GM18861 (cell line): ENCODE data around the gene AHNAK2.
"Not testable (repeated sequence)": the region's sequence is repeated elsewhere in the genome, so short reads cannot be mapped to it uniquely, and the experiment has no call there.

Experiments used
- ATAC-seq: cut with Tn5 transposase; IDR thresholded peaks from one replicate; pipeline ENCODE4 v1.9.1; 2021; ENCODE audit not compliant: unreplicated experiment

The AHNAK2 gene

DNA sequence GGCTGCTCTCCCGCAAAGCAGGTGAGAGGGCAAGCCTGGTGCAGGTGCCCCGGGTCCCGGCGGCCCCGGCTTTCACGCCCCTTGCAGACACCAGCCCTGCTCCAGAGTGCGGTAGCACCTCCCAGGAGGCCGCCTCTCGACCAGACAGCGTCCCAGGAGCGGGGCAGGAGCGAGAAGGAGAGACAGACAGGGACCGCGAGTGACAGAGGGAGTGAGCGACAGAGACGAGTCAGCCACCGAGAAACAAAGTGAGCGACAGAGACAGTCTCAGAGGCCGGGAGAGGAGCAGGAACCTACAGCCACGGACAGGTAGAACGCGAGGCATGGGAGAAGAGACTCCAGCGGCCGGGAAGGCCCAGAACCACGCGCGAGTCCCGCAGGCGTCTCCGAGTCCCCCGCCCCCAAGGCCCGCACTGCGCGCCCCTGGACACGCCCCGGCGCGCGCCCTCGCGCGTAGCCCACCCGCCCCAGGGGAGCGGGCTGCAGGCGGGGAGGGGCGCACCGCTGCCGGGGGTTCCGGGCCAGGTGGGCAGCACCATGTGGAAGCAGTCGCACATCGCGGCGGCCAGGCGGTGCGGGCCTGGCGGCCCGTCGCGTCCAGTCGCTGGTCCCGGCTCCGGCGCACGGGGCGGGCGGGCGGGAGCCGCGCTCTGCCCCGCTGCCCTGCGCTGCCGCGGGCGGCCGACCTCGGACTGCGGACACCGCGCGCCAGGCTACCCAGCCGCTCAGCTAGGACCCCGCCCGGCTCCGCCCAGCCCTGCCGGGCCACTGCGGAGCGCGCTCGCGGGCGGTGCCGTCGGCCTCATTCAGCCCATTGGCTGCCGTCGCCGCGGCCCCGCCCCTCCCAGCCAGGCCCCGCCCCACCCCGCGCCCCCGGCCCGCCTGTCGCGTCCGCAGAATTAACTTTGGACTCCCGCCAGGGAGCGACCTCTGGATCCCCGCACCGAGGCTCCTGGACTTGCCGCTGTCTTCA lies at the start of gene AHNAK2:
Gene AHNAK2 (minus strand): TSS at position 694 of the 973 bp plus-strand sequence. CDS start 137 bp downstream, at position 557.
- ATAC-seq = no peak

DNA sequence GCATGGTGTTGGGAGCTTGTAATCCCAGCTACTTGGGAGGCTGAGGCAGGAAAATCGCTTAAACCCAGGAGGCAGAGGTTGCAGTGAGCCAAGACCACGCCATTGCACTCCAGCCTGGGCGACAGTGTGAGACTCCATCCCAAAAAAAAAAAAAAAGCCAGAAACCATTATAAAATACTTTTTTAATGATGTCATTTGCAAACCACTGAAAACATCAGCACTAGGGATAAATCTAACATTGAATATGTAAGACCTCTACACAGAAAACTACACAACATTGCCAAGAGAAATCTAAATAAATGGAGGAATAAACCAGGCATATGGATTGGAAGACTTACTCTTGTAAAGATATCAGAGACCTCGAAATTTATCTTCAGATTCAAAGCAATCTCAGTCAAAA lies 49.5 kb upstream of the AHNAK2 start:
- ATAC-seq = not testable (repeated sequence)

DNA sequence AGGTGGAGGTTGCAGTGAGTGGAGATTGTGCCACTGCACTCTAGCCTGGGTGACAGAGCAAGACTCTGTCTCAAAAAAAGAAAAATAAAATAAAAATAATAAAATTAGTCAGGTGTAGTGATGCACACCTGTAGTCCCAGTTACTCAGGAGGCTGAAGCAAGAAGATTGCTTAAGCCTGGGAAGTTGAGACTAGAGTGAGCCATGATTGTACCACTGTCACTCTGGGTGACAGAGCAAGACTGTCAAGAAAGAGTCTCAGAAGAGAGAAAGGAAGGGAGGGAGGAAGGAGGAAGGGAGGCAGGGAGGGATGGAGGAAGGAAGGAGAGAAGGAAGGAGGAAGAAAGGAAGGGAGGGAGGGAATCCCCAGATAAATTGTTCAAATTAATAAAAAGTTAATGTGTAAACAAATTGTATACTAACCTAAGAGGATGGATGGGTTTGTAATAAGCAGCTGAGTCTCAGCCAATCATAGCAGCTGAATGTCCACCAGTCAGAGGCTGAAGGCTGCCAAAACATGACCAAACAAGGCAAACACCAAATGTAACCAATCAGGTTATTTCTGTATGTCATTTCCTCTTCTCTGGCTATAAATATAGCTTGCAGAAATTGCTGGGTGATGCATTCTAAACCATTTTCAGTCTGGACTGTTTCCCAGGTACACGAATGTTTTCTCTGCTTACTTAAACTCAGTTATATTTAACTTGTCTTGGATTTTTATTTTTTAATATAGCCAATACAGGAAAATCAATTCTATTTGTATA lies 48.8 kb upstream of the AHNAK2 start:
- no peak for ATAC-seq

DNA sequence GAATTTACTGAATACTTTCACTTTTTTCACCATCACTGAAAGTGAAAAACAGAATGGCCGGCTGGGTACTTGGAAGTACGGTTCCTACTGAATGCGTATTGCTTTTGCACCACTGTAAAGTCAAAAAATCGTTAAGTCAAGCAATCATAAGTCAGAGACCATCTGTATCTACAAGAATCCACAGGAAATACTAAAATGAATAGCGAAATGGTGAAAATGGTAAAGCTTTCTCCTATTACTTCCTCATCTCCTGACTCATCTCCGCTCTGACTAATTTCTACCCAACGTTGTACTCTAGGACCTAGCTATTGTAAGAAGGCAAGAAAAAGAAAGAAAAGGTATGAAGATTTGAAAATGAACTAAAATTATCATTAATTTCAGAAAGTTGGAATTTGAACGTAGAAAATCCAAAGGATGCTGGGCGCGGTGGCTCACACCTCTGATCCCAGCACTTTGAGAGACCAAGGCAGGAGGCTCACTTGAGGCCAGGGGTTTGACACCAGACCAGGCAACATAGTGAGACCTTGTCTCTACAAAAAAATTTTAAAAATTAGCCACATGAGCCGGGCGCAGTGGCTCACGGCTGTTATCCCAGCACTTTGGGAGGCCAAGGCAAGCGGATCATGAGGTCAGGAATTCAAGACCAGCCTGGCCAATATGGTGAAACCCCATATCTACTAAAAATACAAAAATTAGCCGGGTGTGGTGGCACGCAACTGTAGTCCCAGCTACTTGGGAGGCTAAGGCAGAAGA lies 48.0 kb upstream of the AHNAK2 start:
- peak; percentile 31 for ATAC-seq

DNA sequence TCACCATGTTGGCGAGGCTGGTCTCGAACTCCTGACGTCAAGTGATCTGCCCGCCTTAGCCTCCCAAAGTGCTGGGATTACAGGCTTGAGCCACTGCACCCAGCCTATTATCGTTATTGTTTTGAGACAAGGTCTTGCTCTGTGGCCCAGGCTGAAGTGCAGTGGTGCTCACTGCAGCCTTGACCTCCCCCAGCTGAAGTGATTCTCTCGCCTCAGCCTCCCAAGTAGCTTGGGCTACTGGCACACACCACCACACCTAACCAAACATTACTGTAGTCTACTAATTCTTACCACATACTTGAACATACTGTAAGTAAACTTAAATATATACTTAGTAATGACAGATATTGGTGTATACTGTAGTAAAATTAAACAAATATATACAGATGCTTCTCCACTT lies 47.3 kb upstream of the AHNAK2 start:
- ATAC-seq = no peak

DNA sequence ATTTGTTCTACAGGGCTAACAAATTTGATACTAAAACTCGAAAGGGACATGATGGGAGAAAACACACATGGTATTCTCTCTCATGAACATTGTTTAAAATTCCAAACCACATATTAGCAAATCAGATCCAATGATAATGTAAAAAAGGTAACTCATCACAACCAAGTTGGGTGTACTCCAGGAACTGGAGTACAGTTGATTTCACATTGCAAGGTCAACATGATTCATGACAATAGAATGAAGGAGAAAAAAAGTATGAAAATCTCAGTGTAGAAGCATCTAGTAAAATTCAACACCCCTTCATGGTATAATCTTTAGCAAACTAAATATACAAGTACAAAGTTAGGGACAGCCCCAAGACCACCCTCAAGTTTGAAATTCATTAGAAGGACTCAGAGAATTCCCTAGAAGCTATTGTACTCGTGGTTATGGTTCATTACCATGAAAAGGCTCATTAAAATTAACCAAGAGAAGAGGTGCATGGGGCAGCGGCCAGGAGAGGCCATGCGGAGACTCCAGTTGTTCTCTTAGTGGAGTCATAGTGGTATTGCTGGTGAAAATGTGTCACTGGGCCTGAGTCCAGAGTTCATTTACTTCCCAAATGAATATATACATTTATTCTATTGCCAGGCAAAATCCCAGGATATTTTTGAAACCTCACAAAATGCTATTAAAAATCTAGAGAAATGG lies 45.8 kb upstream of the AHNAK2 start:
- no peak for ATAC-seq

DNA sequence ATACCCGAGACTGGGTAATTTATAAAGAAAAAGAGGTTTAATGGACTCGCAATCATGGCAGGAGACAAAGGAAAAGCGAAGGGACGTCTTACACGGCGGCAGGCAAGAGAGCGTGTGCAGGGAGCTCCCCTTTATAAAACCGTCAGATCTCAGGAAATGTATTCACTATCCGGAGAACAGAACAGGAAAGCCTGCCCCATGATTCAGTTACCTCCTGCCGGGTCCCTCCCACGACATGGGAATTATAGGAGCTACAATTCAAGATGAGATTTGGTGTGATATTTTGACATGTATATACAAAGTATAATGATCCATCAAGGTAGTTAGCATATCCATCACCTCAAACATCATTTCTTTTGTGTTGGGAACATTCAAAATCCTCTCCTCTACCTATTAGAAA lies 45.0 kb upstream of the AHNAK2 start:
- ATAC-seq = no peak

DNA sequence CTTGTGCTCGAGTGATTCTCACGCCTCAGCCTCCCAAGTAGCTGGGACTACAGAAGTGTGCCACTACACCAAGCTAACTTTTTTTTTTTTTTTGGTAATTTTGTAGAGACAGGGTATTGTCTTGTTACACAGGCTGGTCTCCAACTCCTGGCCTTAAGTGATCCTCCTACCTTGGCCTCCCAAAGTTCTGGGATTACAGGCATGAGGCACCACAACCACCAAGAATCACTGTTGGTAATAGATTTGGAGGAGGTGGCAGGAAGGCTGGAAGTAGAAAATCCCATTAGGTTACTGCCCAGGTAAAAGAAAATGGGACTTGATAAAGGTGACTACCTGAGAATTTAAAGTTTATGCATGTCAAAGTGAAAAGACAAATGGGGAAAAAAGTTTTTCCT lies 44.1 kb upstream of the AHNAK2 start:
- no peak for ATAC-seq

DNA sequence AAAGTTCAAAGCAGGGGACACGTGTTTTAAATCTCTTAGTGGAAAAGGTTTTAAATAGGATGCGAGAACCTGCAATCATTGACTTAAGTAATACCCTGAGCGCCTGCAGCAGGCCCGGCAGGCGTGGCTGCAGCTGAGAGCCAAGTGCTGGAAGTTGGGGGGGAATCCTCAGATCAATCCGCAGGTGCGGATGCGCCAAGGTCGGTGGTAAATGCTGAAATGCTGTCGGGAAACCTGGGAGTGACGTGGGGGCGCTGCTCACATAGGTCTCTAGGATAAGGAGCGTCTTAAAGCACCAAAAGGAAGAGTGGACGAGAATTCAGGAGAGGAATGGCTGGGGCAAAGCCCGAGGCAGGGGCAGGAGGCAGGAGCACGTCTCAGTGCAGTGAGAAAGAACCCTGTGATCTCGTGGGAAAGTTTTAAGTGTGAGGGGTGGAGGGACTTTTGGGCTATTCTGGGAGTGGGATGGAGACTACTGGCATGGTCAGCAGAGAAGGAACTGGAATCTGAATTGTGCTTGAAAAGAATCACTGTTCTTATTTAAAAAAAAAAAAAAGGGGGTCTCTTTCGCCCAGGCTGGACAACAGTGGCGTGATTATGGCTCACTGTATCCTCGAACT lies 43.6 kb upstream of the AHNAK2 start:
- ATAC-seq = no peak

DNA sequence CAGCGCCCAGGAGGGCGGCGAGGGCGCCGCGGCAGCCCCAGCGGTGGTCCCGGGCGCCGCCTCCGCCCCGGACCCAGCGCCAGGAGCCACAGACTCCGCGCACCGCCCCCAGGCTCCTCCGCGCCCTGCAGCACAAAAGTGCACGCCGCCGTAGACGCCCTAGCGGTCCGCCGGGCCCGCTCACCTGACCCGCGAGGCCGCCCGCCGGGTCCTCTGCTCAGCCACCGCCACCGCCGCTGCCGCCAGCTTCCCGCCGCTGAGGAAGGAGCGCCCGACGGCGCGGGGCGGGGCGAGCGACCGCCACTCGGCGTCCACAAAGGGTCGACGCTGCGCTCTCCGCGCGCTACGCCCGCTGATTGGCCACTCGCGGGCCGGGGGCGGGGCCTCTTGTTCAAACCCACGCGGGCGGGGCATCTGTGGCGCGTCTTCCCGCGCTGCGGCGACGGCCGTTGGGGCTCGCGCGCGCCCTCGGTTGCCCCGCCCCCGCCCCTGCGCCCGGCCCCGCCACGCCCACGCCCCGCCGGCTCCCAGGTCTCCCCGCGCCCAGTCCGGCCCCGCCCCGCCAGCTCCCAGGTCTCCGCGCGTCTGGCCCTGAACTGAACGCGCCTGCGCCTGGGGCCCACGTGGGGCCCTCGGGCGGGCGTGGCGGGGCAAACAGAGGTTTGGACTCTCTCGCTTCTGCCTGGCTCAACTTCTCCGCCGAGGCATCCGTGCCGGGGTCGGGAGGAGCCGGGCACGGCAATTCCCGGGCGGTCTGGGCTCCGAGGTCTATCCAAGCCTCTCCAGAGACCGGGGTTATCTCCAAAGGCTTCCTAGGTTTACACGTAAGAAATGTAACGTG lies 42.9 kb upstream of the AHNAK2 start, which contains the start of gene CDCA4:
Gene CDCA4 (minus strand): TSS at position 269 of the 841 bp plus-strand sequence. CDS start 9,154 bp downstream, outside the sequence.
- ATAC-seq = peak; percentile 46

DNA sequence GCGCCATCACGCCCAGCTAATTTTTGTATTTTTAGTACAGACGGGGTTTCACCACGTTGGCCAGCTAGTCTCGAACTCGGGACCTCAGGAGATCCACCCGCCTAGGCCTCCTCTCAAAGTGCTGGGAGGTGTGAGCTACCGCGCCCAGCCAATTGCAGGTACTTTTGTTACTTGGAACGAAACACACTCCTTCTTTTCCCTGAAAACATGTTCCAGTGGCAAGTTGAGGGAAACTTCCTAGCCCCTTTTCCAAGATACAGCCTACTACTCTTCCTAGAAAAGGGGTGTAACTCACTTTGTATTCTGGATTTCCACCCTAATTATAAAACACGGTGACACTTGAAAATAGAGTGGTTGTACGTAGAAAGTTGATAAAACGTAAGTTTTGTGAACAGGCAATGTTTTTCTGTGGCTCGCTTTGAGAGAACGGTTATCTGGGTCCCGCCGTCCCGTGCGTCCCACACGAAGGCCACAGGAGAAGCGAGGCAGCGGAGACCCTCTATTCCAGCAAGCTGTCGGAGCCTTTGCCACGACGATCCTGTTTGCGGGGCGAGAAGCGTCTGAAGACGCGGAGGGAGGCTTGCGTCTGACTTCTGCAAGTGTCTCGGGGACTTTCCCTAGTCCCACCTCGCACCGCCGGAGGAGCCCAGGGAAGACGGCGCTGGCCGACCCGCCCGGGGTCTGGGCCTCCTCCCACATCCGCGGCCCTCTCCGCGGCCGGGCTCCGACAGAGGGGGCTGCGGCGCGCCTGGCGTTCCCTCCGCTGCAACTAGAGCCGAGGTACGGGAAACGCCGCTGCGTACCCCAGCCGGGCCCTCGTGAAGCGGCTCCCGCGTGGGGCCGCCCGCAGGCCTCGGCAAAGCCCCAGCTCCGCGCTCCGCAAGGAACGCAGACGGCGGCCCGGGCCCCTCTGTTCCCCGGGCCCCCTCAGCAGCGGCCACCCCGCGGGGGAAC lies 42.0 kb upstream of the AHNAK2 start:
- peak; percentile 20 for ATAC-seq

DNA sequence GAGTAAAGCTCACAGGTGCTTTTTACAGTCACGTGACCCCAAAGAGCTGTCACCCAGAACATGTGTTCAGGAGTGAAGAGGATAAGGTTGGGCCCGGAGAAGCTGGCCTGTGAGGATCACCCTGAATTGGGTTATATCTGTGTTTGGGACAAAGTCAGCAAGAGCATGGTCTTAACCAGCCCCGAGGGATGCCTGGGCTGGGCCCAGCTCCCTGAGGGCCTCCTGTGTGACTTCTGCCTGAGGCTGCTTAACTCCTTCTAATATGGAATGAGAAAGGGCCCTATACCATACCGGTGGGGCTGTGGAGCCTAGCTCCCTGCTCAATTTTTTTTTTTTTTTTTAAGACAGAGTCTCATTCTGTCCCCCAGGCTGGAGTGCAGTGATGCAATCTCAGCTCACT lies 40.2 kb upstream of the AHNAK2 start:
- ATAC-seq = no peak

DNA sequence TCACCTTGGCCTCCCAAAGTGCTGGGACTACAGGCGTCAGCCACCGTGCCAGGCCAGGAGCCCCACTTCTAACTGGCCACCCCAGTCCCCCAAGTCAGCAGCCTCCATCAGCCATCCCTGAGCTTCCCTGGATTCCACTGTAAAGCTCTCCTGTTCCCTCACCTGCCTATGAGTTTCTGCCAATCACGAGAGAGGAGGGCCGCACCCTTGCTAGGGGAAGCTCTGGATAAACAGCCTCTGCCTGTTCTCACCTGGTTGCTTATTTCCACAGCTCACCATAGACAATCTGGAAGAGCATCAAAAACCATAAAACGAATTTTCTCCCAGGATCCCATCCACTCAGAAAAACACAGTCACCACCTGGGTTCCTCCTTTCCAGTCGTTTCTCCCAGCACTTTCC lies 37.7 kb upstream of the AHNAK2 start:
- no peak for ATAC-seq

DNA sequence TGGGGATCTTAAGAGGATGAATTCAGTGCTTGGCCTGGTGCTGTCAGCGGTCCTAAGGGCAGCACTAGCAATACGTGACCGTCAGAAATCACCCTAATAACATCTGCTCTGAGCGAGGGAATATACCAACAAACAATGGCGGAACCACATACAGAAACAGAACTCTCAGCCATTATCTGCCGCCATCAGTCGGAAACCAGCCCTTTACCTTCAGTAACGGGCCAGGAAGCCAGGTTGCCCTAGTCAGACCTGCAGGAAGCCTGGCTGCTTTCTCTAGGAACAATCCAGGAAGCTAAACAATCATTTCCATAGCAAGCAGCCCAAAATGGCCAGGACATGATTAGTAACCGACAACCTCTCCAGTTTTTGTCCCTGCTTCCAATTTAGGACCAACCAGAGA lies 37.1 kb upstream of the AHNAK2 start:
- no peak for ATAC-seq

DNA sequence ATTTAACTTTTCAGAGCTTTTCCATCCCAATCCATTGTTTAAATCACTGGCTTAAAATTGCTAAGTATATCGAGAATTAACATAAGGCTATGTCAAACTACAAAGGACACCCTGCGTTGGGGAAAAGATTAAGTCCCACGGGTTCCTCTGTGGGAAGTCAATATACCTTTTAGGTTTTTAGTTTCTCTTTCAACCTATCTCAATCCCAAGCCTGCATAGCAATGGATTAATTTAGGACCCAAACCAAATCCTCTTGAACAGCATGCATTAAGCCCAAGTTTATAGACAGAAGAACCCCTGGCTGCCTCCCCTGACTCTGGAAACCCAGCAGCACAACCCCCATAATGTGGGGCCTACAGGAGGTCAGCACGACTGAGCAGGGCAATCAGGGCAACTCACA lies 36.5 kb upstream of the AHNAK2 start:
- no peak for ATAC-seq

DNA sequence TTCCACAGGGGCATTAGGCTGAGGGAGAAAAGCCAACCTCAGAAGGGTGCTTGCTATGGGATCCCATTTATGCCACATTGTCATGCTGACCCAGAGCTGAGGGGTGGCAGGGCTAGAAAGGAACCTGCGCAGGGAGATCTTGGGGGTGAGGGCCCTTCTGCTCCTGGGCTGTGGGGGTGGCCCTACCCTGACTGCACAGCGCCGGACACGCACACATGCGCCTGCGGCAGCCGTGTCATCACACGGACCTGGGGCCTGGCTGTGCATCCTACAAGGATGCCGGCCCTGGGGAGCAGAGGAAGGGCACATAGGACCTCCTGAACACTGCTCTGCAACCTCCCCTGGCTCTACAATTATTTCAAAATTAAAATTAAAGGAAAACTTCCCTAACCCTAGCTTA lies 35.9 kb upstream of the AHNAK2 start:
- no peak for ATAC-seq

DNA sequence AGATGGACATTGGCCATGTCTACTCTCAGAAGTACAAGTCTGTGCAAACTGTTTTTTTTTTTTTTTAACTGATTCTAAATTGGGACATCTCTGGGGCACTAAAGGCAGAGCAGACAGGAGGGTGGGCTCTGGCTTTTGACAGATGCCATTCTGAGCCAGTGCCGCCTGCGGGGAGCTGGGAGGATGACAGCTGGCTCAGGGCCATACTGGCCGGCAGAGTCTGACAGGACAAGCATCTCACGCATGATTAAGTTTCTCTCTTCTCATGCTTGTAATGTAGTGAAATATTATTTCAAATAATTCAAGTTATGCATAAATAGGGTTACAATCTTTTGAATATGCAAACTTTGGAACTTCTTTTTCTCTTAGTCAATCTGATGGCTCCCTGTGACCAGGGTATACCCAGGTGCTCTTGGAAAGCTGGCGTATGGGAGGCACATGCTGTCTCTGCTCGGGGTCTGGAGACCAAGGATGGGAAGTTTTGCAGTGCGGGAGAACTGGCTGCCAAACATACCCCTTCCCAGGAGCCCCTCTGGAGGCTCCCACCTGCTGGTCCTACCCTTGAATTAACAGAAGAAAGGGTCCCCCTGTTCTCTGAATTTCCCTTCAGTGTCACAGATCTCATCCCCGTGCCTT lies 35.1 kb upstream of the AHNAK2 start:
- no peak for ATAC-seq
